Cardiac muscle cell (in vitro differentiated cells and primary cell): Measurements from ENCODE around the gene FYB1. TPM values are rescaled to one million over a fixed set of nuclear protein-coding genes. Genes with fewer than 3 reads are reported as not detected.

Source experiments
- DNase-seq, 2 donors: peaks; one replicate each; pipeline versions ENCODE4 v3.0.0 to v3.0.0-alpha.2; 2010 to 2017; ENCODE audit warnings: low read depth in 1 of 2, low spot score in 1 of 2
- H3K27ac ChIP-seq: fragments of 200-600 bp; sonication (generic); 2 replicates; pipeline ENCODE4 v1.5.1; 2016
- H3K27me3 ChIP-seq: fragments of 200-600 bp; sonication (generic); 2 replicates; pipeline ENCODE4 v1.6.0; 2016; ENCODE audit warnings: control low read depth
- H3K36me3 ChIP-seq: fragments of 200-600 bp; sonication (generic); 2 replicates; pipeline ENCODE4 v1.5.1; 2016; ENCODE audit warnings: control low read depth
- H3K4me1 ChIP-seq: fragments of 200-600 bp; sonication (generic); 2 replicates; pipeline ENCODE4 v1.8.1; 2017; ENCODE audit warnings: low read depth, mild to moderate bottlenecking, mixed run types
- H3K4me3 ChIP-seq: fragments of 200-600 bp; sonication (generic); 2 replicates; pipeline ENCODE4 v1.5.1; 2016; ENCODE audit warnings: mild to moderate bottlenecking
- H3K9me3 ChIP-seq: fragments of 200-600 bp; sonication (generic); 2 replicates; pipeline ENCODE4 v1.5.1; 2017; ENCODE audit warnings: low read depth, mild to moderate bottlenecking, control low read depth
- polyA plus RNA-seq: library from polyadenylated mRNA; unstranded; fragments of >200 nt; fragmentation: Nextera tagmentation; extraction: Ambion mirVana; gene quantifications from 2 replicates; pipeline ENCODE4 v1.2.1, GENCODE V29; 2016
- total RNA-seq: library from RNA; depleted of rRNA; stranded (reverse); fragments of >200 nt; gene quantifications from 2 replicates; pipeline ENCODE4 v1.2.3, GENCODE V29; 2016
- TF ChIP-seq, protein P1 (sequence below): IDR thresholded peaks from 2 replicates; pipeline ENCODE4 v1.5.1; 2012; ENCODE audit warnings: low read depth, mild to moderate bottlenecking, low read length

Gene FYB1
- total and polyA plus RNA-seq, 2 experiments from 2014 or later = not detected

DNA sequence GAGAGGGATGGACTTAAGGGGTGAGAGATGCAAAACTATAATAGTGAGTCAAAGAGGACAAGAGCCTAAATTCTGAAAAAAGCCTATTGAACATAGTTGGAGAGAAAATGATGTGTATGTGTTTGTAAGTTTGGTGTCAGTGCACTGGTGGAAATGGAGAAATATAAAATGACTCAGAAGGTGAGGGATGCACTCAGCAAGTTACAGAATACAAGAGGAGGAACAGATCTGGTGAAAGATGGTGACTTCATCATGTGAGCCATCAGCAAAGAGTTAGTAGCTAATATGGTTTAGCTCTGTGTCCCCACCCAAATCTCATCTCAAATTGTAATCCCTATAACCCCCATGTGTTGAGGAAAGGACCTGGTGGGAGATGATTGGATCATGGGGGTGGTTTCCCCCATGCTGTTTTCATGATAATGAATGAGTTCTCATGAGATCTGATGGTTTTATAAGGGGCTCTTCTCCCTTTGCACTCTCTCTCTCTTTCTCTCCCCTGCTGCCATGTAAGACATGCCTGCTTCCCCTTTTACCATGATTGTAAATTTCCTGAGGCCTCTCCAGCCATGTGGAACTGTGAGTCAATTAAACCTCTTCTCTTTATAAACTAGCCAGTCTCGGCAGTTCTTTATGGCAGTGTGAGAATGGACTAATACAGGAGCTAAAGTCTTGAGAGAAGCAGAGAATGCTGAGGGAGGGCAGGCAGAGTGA lies 30.4 kb upstream of the FYB1 start:
- H3K4me1 ChIP-seq = no peaks in the 10 kb centered on the region
- H3K36me3 ChIP-seq = no peaks in the 10 kb centered on the region
- no peak for DNase-seq
- no peaks in the 10 kb centered on the region for H3K27me3 ChIP-seq
- H3K9me3 ChIP-seq = no peaks in the 10 kb centered on the region
- TF ChIP-seq, protein P1, sequence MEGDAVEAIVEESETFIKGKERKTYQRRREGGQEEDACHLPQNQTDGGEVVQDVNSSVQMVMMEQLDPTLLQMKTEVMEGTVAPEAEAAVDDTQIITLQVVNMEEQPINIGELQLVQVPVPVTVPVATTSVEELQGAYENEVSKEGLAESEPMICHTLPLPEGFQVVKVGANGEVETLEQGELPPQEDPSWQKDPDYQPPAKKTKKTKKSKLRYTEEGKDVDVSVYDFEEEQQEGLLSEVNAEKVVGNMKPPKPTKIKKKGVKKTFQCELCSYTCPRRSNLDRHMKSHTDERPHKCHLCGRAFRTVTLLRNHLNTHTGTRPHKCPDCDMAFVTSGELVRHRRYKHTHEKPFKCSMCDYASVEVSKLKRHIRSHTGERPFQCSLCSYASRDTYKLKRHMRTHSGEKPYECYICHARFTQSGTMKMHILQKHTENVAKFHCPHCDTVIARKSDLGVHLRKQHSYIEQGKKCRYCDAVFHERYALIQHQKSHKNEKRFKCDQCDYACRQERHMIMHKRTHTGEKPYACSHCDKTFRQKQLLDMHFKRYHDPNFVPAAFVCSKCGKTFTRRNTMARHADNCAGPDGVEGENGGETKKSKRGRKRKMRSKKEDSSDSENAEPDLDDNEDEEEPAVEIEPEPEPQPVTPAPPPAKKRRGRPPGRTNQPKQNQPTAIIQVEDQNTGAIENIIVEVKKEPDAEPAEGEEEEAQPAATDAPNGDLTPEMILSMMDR = no peak
- H3K4me3 ChIP-seq = no peak overlapping the region
- H3K27ac ChIP-seq = no peak overlapping the region

DNA sequence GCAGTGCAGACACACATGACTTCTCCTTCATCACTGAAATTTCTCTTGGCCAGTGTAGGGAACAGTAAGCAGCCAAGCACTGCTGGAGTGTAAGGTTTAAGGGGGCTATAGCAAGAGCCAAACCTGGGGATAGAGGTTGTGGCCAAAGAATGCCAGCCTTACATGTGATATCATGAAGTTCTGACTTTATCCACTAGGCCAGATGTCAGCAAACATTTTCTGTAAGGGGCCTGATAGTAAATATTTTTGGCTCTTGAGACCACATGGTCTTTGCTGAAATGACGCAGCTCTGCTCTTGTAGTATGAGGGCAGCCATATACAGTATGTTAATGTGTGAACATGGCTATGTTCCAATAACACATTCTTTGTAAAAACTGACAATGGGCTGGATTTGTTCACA lies 29.7 kb upstream of the FYB1 start:
- H3K27me3 ChIP-seq = no peaks in the 10 kb centered on the region
- DNase-seq = no peak
- H3K36me3 ChIP-seq = no peaks in the 10 kb centered on the region
- TF ChIP-seq, protein P1 = no peak
- no peak overlapping the region for H3K4me3 ChIP-seq
- H3K27ac ChIP-seq = no peak overlapping the region
- H3K9me3 ChIP-seq = no peaks in the 10 kb centered on the region
- H3K4me1 ChIP-seq = no peaks in the 10 kb centered on the region

DNA sequence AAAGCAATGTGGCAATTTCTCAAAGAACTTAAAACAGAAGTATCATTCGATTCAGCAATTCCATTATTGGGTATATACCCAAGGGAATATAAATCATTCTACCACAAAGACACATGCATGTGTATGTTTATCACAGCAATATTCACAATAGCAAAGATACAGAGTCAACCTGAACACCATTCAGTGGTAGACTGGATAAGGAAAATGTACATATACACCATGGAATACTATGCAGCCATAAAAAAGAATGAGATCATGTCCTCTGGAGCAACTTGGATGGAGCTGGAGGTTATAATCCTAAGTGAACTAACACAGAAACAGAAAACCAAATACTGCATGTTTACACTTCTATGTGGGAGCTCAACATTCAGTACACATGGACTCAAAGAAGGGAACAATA lies 21.4 kb upstream of the FYB1 start:
- TF ChIP-seq, protein P1 = no peak
- no peaks in the 10 kb centered on the region for H3K27me3 ChIP-seq
- no peaks in the 10 kb centered on the region for H3K4me1 ChIP-seq
- DNase-seq = no peak
- H3K27ac ChIP-seq = no peak overlapping the region
- H3K36me3 ChIP-seq = no peaks in the 10 kb centered on the region
- H3K9me3 ChIP-seq = no peaks in the 10 kb centered on the region
- H3K4me3 ChIP-seq = no peak overlapping the region

DNA sequence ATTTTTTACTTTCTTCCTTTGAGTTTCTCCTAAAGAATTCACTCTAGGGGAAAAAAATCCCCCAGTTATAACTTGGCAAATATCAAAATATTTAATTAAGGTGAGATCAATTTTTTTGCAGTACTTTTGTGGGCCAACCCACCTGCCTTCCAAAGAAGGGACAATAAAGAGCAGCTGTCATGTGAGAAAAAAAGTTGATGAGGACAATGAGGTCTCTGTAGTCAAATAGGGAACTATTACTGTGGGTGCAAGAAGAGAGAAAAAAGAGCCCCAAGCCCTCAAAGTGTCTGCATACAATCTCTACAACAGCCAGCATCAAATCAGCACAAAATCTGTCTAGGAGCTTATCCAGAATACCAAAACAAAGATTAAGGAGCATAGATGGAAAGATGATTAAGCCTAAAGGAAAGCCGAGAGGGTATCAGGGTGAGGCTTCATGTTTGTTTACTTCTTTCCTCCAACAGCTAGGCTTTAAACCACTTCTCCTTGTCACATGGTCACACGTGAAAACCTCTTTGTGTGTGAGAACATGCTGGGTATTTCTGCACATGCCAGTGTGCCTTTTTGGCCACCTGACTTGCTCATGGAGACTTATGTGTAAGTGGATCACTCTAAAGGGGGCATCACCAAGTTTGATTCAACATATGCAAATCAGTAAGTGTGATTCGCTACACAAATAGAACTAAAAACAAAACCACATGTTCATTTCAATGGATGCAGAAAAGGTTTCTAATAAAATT lies 19.2 kb upstream of the FYB1 start:
- TF ChIP-seq, protein P1 = no peak
- no peak for DNase-seq

DNA sequence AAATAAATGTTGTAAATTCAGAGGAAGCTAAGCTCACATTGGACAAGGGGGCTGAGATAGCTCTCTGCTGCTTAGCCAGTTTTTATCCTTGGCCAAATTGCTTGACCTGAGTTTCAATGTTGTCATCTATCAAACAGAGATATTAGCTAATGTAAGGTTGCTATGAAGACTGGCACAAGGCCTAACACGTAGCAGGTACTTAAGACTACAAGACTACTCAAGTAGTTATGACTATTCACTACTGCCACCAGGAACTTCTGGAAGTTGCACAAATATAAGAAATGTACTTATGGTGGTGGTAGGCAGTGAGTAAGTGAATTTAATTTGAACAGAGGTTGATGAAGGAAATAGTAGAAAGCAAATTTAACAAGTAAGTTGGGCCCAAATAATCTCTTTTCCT lies 17.4 kb upstream of the FYB1 start:
- Histone ChIP-seq H3K4me1 (no peaks in the 10 kb centered on the region), H3K4me3 (no peak overlapping the region), H3K36me3 (no peaks in the 10 kb centered on the region), H3K27ac (no peak overlapping the region), H3K9me3 (no peaks in the 10 kb centered on the region), H3K27me3 (no peaks in the 10 kb centered on the region)
- TF ChIP-seq, protein P1 = no peak
- no peak for DNase-seq

More for the DNA sequence above, 19.2 kb upstream of the FYB1 start:
- Histone ChIP-seq H3K36me3 (no peaks in the 10 kb centered on the region), H3K27ac (no peak overlapping the region), H3K4me3 (no peak overlapping the region), H3K27me3 (no peaks in the 10 kb centered on the region), H3K9me3 (no peaks in the 10 kb centered on the region), H3K4me1 (no peaks in the 10 kb centered on the region)
